SK-N-SH treated with all-trans-retinoic acid at 6 μM for 48 hours (cell line): ENCODE data around the gene ING1.

Experiments
- ATAC-seq: fragments of 200-7000 bp; cut with Tn5 transposase; 3 replicates; pipeline ENCODE4 v1.9.1; 2020; ENCODE audit warnings: mild to moderate bottlenecking, moderate library complexity
- ARNTL ChIP-seq: fragments of 450-650 bp; formaldehyde crosslinking; IDR thresholded peaks from 2 replicates; pipeline ENCODE4 v1.5.0; 2020; ENCODE audit warnings: low read depth, mild to moderate bottlenecking, moderate library complexity, borderline replicate concordance
- CSRNP3 ChIP-seq: fragments of 250-450 bp; sonication (Bioruptor Pico); IDR thresholded peaks from 2 replicates; pipeline ENCODE4 v1.5.1; 2021; ENCODE audit warnings: mild to moderate bottlenecking, moderate library complexity
- GLIS3 ChIP-seq: fragments of 250-450 bp; sonication (Bioruptor Pico); IDR thresholded peaks from 2 replicates; pipeline ENCODE4 v1.5.0; 2020; ENCODE audit warnings: mild to moderate bottlenecking, moderate library complexity
- ISL1 ChIP-seq: fragments of 250-450 bp; sonication (Bioruptor Pico); IDR thresholded peaks from 2 replicates; pipeline ENCODE4 v2.1.2; 2022; ENCODE audit warnings: mild to moderate bottlenecking, moderate library complexity
- RARB ChIP-seq: fragments of 250-450 bp; sonication (Bioruptor Pico); IDR thresholded peaks from 2 replicates; pipeline ENCODE4 v1.8.0; 2021; ENCODE audit warnings: mild to moderate bottlenecking, moderate library complexity
- SNAI2 ChIP-seq: fragments of 250-450 bp; sonication (Bioruptor Pico); IDR thresholded peaks from 2 replicates; pipeline ENCODE4 v1.5.0; 2020; ENCODE audit warnings: mild to moderate bottlenecking, moderate library complexity
- TOX ChIP-seq: fragments of 250-450 bp; sonication (Bioruptor Pico); IDR thresholded peaks from 2 replicates; pipeline ENCODE4 v1.8.0; 2021; ENCODE audit warnings: mild to moderate bottlenecking, moderate library complexity, borderline replicate concordance
- TSHZ2 ChIP-seq: fragments of 250-450 bp; sonication (Bioruptor Pico); IDR thresholded peaks from 2 replicates; pipeline ENCODE4 v1.5.0; 2020; ENCODE audit warnings: mild to moderate bottlenecking, moderate library complexity
- ZC3H10 ChIP-seq: fragments of 250-450 bp; sonication (Bioruptor Pico); IDR thresholded peaks from 2 replicates; pipeline ENCODE4 v1.5.1; 2021; ENCODE audit warnings: mild to moderate bottlenecking, moderate library complexity
- ZFP3 ChIP-seq: fragments of 250-450 bp; sonication (Bioruptor Pico); IDR thresholded peaks from 2 replicates; pipeline ENCODE4 v1.5.0; 2020; ENCODE audit warnings: mild to moderate bottlenecking, moderate library complexity
- ZNF565 ChIP-seq: fragments of 450-650 bp; formaldehyde crosslinking; conservative IDR thresholded peaks from 2 replicates; pipeline ENCODE4 v1.5.0; 2020; ENCODE audit warnings: low read depth, mild to moderate bottlenecking, moderate library complexity
- ZNF8 ChIP-seq: fragments of 450-650 bp; formaldehyde crosslinking; IDR thresholded peaks from 2 replicates; pipeline ENCODE4 v1.5.0; 2020; ENCODE audit warnings: mild to moderate bottlenecking, moderate library complexity

The ING1 gene

GRCh38 chr13:110772091-110772984, 58.8 kb downstream of the ING1 start:
- no peak for TF ChIP-seq GLIS3 (CRISPR knock-in tag)
- TF ChIP-seq ZNF565 = no peak
- TF ChIP-seq ZFP3 = no peak
- no peak for TF ChIP-seq ZNF8 (CRISPR knock-in tag)
- no peak for TF ChIP-seq ISL1 (CRISPR knock-in tag)
- TF ChIP-seq TSHZ2 (CRISPR knock-in tag) = no peak
- TF ChIP-seq TOX (CRISPR knock-in tag) = no peak
- TF ChIP-seq ARNTL (CRISPR knock-in tag) = no peak
- no peak for TF ChIP-seq CSRNP3 (CRISPR knock-in tag)
- TF ChIP-seq RARB = no peak
- no peak for TF ChIP-seq ZC3H10 (CRISPR knock-in tag)
- no peak for TF ChIP-seq SNAI2 (CRISPR knock-in tag)
- ATAC-seq = no peak
